ENCODE results near the gene EDN3. TPM values are rescaled to one million over a fixed set of nuclear protein-coding genes. Genes with fewer than 3 reads are reported as not detected.
"Not testable (repeated sequence)": the region's sequence is repeated elsewhere in the genome, so short reads cannot be mapped to it uniquely, and the experiment has no call there.

The EDN3 gene
- total RNA-seq, 1 donor from 2014 or later, result 0.87 TPM

DNA sequence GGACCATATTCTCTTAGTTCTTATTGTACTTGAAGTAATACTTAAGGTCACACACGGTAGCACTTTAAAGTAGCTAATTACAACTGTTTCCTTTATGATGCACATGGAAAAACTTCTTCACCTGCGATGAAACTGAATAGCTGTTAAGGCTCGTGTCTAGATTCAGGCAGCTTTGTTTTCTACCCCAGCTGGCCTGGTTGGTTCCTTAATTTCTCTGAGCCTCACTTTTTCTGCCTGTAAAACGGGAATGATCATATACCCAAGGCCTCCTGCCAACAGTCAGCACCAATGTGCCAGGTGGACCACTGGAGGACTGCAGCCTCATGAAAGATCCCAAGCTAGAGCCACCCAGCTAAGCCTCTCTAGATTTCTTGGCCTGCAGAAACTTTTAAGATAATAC, 35.0 kb downstream of the EDN3 start:
- no peaks in the 10 kb centered on the region for H3K36me3 ChIP-seq
- H3K27me3 ChIP-seq, result peaks cover 18% of the 10 kb centered on the region
- no peak overlapping the region for H3K27ac ChIP-seq
- intact Hi-C loops (cut with DNase I), result no loop called here
- no peaks in the 10 kb centered on the region for H3K9me3 ChIP-seq
- no peaks in the 10 kb centered on the region for H3K4me1 ChIP-seq
- DNase-seq, result no peak
- TF ChIP-seq, protein P1, sequence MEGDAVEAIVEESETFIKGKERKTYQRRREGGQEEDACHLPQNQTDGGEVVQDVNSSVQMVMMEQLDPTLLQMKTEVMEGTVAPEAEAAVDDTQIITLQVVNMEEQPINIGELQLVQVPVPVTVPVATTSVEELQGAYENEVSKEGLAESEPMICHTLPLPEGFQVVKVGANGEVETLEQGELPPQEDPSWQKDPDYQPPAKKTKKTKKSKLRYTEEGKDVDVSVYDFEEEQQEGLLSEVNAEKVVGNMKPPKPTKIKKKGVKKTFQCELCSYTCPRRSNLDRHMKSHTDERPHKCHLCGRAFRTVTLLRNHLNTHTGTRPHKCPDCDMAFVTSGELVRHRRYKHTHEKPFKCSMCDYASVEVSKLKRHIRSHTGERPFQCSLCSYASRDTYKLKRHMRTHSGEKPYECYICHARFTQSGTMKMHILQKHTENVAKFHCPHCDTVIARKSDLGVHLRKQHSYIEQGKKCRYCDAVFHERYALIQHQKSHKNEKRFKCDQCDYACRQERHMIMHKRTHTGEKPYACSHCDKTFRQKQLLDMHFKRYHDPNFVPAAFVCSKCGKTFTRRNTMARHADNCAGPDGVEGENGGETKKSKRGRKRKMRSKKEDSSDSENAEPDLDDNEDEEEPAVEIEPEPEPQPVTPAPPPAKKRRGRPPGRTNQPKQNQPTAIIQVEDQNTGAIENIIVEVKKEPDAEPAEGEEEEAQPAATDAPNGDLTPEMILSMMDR (IDR thresholded peaks at IDR 0.05), result no peak
- no peak overlapping the region for H3K4me3 ChIP-seq
- ATAC-seq, result no peak

DNA sequence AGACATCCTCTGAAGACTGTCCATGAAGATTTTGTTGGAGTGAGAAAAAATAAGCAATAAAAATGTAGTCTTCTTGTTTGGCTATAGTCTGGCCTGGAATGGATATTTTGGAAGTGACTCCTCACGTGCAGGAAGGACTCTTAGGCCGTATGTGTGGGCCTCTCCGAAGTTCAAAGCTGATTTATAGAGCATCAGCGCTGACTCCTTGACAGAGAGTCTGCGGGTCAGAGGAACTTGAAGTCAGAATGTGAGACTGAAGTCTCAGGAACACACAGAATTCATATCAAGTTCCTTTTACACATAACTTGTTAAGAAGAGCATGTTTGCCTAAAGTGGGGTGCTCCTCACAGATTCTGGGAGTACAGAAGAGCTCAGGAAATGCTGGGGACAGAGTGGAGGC, 36.1 kb downstream of the EDN3 start:
- no peak for ATAC-seq
- Histone ChIP-seq H3K9me3 (no peaks in the 10 kb centered on the region), H3K36me3 (no peaks in the 10 kb centered on the region), H3K4me3 (no peak overlapping the region), H3K27ac (no peak overlapping the region), H3K4me1 (no peaks in the 10 kb centered on the region), H3K27me3 (peaks cover 10% of the 10 kb centered on the region)
- no peak for DNase-seq
- TF ChIP-seq, protein P1 (IDR thresholded peaks at IDR 0.05), result no peak
- intact Hi-C loops (cut with DNase I), result no loop called here

DNA sequence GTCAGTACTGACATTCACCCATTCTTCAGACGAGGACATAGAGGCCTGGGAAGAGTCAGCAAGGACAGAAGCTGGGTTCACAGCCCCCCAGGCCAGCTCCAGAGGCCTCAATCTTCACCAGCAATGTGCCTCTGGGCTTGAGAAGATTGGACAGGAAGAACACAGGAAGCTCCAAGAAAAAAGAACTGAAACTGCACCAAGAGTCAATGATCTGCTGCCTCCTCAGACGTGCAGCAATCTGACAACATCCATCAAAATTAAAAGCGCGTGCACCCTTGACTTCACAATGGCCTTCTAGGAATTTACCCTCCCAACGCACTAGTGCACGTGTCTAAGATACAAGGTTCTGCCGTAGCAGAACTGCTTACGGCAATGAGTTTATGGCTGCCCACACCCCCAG, 38.0 kb downstream of the EDN3 start:
- ATAC-seq; H3K36me3 ChIP-seq; DNase-seq; H3K4me3 ChIP-seq; H3K27ac ChIP-seq; H3K4me1 ChIP-seq; intact Hi-C loops (cut with DNase I); H3K9me3 ChIP-seq; H3K27me3 ChIP-seq: not testable (repeated sequence)

DNA sequence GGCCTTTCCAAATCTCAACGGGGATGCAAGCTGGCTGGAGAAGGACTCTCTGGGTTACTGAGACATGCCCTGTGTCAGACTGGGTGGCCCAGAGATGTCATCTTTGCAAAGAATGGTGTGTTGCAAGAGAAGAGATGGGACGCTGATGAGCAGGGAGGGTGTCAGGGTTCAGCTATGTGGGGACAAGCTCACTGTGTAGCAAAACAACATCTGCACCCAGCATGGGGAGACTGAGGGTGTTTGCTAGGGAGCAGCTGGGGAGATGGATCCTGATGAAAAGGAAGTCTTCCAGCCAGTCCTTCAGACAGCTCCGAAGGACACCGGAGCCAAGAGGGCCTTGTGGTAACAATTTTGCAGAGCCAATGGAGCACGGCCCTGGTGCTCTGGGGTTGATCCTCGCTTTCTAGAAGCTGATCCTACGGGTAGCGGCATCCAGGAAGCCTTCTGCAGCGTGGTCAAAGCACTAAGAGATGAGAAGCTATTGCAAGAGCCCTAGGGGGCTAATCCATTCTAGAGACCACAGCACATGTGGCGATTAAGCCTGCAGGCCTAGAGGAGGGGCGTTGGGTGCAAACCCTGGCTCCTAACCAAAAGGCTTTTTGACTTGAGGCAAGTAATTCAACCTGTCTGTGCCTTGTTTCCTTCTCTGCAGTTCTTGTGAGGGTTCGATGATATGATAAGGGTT, 39.9 kb downstream of the EDN3 start:
- H3K27me3 ChIP-seq, result no peaks in the 10 kb centered on the region
- DNase-seq, result no peak
- intact Hi-C loops (cut with DNase I), result no loop called here
- no peak for ATAC-seq
- no peaks in the 10 kb centered on the region for H3K4me1 ChIP-seq
- H3K4me3 ChIP-seq, result no peak overlapping the region
- H3K9me3 ChIP-seq, result no peaks in the 10 kb centered on the region
- no peaks in the 10 kb centered on the region for H3K36me3 ChIP-seq
- TF ChIP-seq, protein P1 (IDR thresholded peaks at IDR 0.05), result no peak
- H3K27ac ChIP-seq, result no peak overlapping the region

DNA sequence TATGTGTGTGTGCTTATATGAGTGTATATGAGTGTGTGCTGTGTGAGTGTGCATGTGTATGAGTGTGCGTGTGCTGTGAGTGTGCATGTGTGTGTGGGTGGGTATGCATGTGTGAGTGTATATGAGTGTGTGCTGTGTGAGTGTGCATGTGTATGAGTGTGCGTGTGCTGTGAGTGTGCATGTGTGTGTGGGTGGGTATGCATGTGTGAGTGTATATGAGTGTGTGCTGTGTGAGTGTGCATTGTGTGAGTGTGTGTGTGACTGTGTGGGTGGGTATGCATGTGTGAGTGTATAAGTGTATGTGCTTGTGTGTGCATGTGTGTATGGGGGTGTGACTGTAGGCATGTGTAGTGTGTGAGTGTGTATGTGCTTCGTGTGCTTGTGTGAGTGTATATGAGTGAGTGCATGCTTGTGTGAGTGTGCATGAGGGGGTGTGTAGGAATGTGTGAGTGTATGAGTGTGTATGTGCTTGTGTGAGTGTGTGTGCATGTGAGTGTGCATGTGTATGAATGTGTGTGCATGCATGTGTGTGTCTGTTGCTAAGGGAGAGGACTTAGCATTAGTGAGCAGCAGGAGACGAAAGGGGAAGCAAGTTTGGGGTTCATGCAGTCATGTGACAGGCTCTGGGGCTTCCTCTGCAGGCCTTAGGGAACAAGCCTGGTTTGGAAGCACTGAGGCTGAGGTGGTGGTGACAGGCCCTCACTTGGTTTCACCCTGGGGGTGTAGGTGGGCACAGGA, 41.0 kb downstream of the EDN3 start:
- DNase-seq; H3K4me1 ChIP-seq; H3K4me3 ChIP-seq; H3K27me3 ChIP-seq; H3K27ac ChIP-seq; H3K36me3 ChIP-seq; intact Hi-C loops (cut with DNase I); H3K9me3 ChIP-seq; ATAC-seq: not testable (repeated sequence)

DNA sequence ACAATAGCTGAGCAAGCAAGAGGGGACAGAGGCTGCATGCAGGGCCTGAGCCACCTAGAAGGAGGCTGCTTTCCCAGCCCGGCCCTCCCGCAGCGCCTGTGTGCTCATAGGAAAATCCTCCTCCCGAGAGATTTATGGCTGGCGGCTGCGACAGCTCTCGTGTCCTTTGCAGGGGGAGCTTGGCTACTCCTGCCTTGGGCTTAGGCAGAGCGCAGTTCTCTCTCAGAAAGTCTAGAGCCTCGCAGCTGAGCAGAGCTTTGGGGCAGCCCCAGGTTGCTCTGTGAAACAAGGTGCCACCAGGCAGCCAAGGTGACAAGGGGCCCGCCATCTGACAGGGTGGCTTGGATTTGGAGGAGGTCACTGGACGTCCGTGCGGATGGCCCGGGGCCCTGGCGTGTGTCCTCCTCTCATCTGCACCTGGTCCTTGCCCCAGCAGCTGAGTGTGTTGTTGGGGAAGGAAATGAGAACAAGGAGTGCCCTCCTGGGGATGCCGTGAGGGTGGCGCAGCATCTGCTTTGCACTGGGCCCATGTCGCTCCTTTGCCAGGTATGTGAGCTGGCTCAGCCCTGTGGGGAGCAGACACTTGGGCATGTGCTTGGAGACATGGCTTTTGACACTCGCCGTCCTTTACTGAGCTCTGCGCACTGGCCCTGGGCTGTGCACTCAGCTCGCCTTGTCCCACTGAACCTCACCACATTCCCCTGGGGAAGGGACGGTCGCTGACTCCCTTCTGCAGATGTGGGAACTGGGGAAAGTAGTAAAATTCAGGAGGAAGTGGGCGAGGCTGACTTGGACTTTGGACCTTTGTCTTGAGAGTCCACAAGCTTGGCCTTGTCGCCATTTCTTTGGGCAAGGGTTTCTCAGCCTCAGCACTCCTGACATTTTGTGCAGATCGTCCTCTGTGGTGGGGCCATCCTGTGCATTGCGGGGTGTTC, 41.9 kb downstream of the EDN3 start:
- no peak overlapping the region for H3K4me3 ChIP-seq
- ATAC-seq, result no peak
- H3K27ac ChIP-seq, result no peak overlapping the region
- TF ChIP-seq, protein P1 (IDR thresholded peaks at IDR 0.05), result no peak
- intact Hi-C loops (cut with DNase I), result no loop called here
- H3K4me1 ChIP-seq, result no peaks in the 10 kb centered on the region
- no peaks in the 10 kb centered on the region for H3K36me3 ChIP-seq
- no peak for DNase-seq
- no peaks in the 10 kb centered on the region for H3K27me3 ChIP-seq
- no peaks in the 10 kb centered on the region for H3K9me3 ChIP-seq

Data from upper lobe of right lung (tissue), 1 donor.